GM23338 (cell line): Measurements from ENCODE around the gene OCIAD1. TPM values are rescaled to one million over a fixed set of nuclear protein-coding genes. Genes with fewer than 3 reads are reported as not detected.

Experiments
- ATAC-seq: fragments of 200-7000 bp; cut with Tn5 transposase; 3 replicates; pipeline ENCODE4 v1.9.1; 2020
- DNase-seq: peaks from one replicate; pipeline ENCODE4 v3.0.0-alpha.2; 2015; ENCODE audit warnings: low spot score
- H2AFZ ChIP-seq: fragments of 200-600 bp; sonication (generic); 2 replicates; pipeline ENCODE4 v1.8.0; 2016; ENCODE audit warnings: antibody characterized with exemption, mild to moderate bottlenecking, moderate library complexity
- H3F3A ChIP-seq: fragments of 200-600 bp; sonication (generic); replicated peaks from 2 replicates; pipeline ENCODE4 v1.8.0; 2017; ENCODE audit warnings: antibody characterized with exemption, mixed run types, low read depth
- H3K27ac ChIP-seq: fragments of 200-600 bp; sonication (generic); 2 replicates; pipeline ENCODE4 v1.6.1; 2016; ENCODE audit warnings: low read depth
- H3K27me3 ChIP-seq: fragments of 200-600 bp; sonication (generic); 2 replicates; pipeline ENCODE4 v1.8.0; 2016; ENCODE audit warnings: mild to moderate bottlenecking, mixed run types, moderate library complexity; ENCODE audit not compliant: insufficient read depth
- H3K36me3 ChIP-seq: fragments of 200-600 bp; sonication (generic); 2 replicates; pipeline ENCODE4 v1.8.0; 2016; ENCODE audit warnings: mild to moderate bottlenecking; ENCODE audit not compliant: insufficient read depth
- H3K4me1 ChIP-seq: fragments of 200-600 bp; sonication (generic); 2 replicates; pipeline ENCODE4 v1.8.0; 2016; ENCODE audit warnings: mild to moderate bottlenecking, moderate library complexity; ENCODE audit not compliant: insufficient read depth
- H3K4me2 ChIP-seq: fragments of 200-600 bp; sonication (generic); 2 replicates; pipeline ENCODE4 v1.7.1; 2017; ENCODE audit warnings: mixed run types
- H3K4me3 ChIP-seq: fragments of 200-600 bp; sonication (generic); 2 replicates; pipeline ENCODE4 v1.6.1; 2016; ENCODE audit warnings: mixed run types
- H3K79me2 ChIP-seq: fragments of 200-600 bp; sonication (generic); replicated peaks from 2 replicates; pipeline ENCODE4 v1.8.0; 2017; ENCODE audit warnings: mild to moderate bottlenecking; ENCODE audit not compliant: insufficient read depth
- H3K9me2 ChIP-seq: fragments of 200-600 bp; sonication (generic); 2 replicates; pipeline ENCODE4 v1.8.0; 2017; ENCODE audit not compliant: insufficient read depth
- H4K20me1 ChIP-seq: fragments of 200-600 bp; sonication (generic); replicated peaks from 2 replicates; pipeline ENCODE4 v1.8.0; 2017; ENCODE audit warnings: mild to moderate bottlenecking; ENCODE audit not compliant: insufficient read depth
- H3K27ac Mint-ChIP-seq: 2 replicates; pipeline ENCODE4 v1.8.0; 2020; ENCODE audit warnings: inconsistent platforms, mild to moderate bottlenecking, moderate library complexity, mixed read lengths
- H3K27me3 Mint-ChIP-seq: 3 replicates; pipeline ENCODE4 v1.8.0; 2022; ENCODE audit warnings: low read depth, mild to moderate bottlenecking, moderate library complexity, mixed read lengths, inconsistent platforms; ENCODE audit not compliant: insufficient read depth, poor library complexity
- H3K36me3 Mint-ChIP-seq: 3 replicates; pipeline ENCODE4 v1.8.0; 2021; ENCODE audit warnings: low read depth, mild to moderate bottlenecking, inconsistent platforms, moderate library complexity, mixed read lengths
- H3K4me1 Mint-ChIP-seq: 3 replicates; pipeline ENCODE4 v1.8.0; 2020; ENCODE audit warnings: mild to moderate bottlenecking, inconsistent platforms, mixed read lengths
- H3K4me3 Mint-ChIP-seq: 3 replicates; pipeline ENCODE4 v1.8.0; 2021; ENCODE audit warnings: moderate library complexity, mild to moderate bottlenecking, inconsistent platforms, mixed read lengths
- H3K9me3 Mint-ChIP-seq: 3 replicates; pipeline ENCODE4 v1.8.0; 2020; ENCODE audit warnings: moderate library complexity, mild to moderate bottlenecking, inconsistent platforms, mixed read lengths
- CREB1 ChIP-seq: fragments of 250-450 bp; sonication (Bioruptor Pico); IDR thresholded peaks from 2 replicates; pipeline ENCODE4 v1.5.0; 2020; ENCODE audit warnings: low read depth, mild to moderate bottlenecking, moderate library complexity
- CTCF ChIP-seq, 2 experiments: fragments of 200-600 bp in 1 of 2; sonication (generic) in 1 of 2; conservative IDR thresholded peaks; 2 replicates each; pipeline versions ENCODE4 v1.5.1 to v1.6.1; 2016 to 2017; ENCODE audit warnings: antibody characterized with exemption in 2 of 2, low read depth in 2 of 2, mild to moderate bottlenecking in 2 of 2, moderate library complexity in 1 of 2
- ETS1 ChIP-seq: IDR thresholded peaks from 2 replicates; pipeline ENCODE4 v1.6.1; 2016; ENCODE audit warnings: antibody characterized with exemption
- EZH2 ChIP-seq: fragments of 200-600 bp; sonication (generic); IDR thresholded peaks from one replicate; pipeline ENCODE4 v1.8.0; 2017; ENCODE audit warnings: antibody characterized with exemption, mild to moderate bottlenecking, low read depth; ENCODE audit not compliant: unreplicated experiment
- EZH2phosphoT487 ChIP-seq: fragments of 200-600 bp; sonication (generic); IDR thresholded peaks from one replicate; pipeline ENCODE4 v1.8.1; 2018; ENCODE audit warnings: antibody characterized with exemption; ENCODE audit not compliant: unreplicated experiment
- JUNB ChIP-seq: IDR thresholded peaks from one replicate; pipeline ENCODE4 v1.6.1; 2016; ENCODE audit warnings: antibody characterized with exemption; ENCODE audit not compliant: unreplicated experiment
- NANOG ChIP-seq: IDR thresholded peaks from 2 replicates; pipeline ENCODE4 v1.6.1; 2016; ENCODE audit warnings: antibody characterized with exemption, borderline replicate concordance
- POLR2AphosphoS5 ChIP-seq: IDR thresholded peaks from 2 replicates; pipeline ENCODE4 v1.6.1; 2016; ENCODE audit warnings: antibody characterized with exemption, low read depth
- REST ChIP-seq: IDR thresholded peaks from one replicate; pipeline ENCODE4 v1.6.1; 2018; ENCODE audit warnings: antibody characterized with exemption; ENCODE audit not compliant: unreplicated experiment
- STAT1 ChIP-seq: IDR thresholded peaks from one replicate; pipeline ENCODE4 v1.6.1; 2016; ENCODE audit warnings: antibody characterized with exemption; ENCODE audit not compliant: unreplicated experiment
- ZNF114 ChIP-seq: fragments of 250-450 bp; sonication (Bioruptor Pico); IDR thresholded peaks from 2 replicates; pipeline ENCODE4 v1.5.0; 2020; ENCODE audit warnings: mild to moderate bottlenecking, moderate library complexity
- ZNF331 ChIP-seq: fragments of 250-450 bp; sonication (Bioruptor Pico); IDR thresholded peaks from 2 replicates; pipeline ENCODE4 v1.5.0; 2020; ENCODE audit warnings: low read depth, mild to moderate bottlenecking, moderate library complexity
- polyA plus RNA-seq: library from polyadenylated mRNA; unstranded; fragments of >200 nt; fragmentation: Nextera tagmentation; extraction: Ambion mirVana; gene quantifications from 2 replicates; pipeline ENCODE4 v1.2.1, GENCODE V29; 2016
- total RNA-seq: library from RNA; depleted of rRNA; stranded (reverse); fragments of >200 nt; shearing (Covaris generic); gene quantifications from 2 replicates; pipeline ENCODE4 v1.2.3, GENCODE V29; 2014
- TF ChIP-seq, protein P1 (sequence below): fragments of 250-450 bp; sonication (Bioruptor Pico); IDR thresholded peaks from 2 replicates; pipeline ENCODE4 v1.5.0; 2020; ENCODE audit warnings: mild to moderate bottlenecking, moderate library complexity

OCIAD1 gene
- total and polyA plus RNA-seq, 2 experiments from 2014 or later: 125 to 190 TPM

- no peak overlapping the region for H3K4me3 Mint-ChIP-seq
- Histone ChIP-seq H2AFZ (no peak overlapping the region), H3K4me3 (no peak overlapping the region), H3K27me3 (no peaks in the 10 kb centered on the region), H3K79me2 (peaks cover 19% of the 10 kb centered on the region), H3K36me3 (peaks cover 6% of the 10 kb centered on the region; the same call in 1 of the 2 replicates), H3K4me1 (peaks cover 12% of the 10 kb centered on the region), H3K4me2 (no peak overlapping the region), H3K9me2 (peaks cover 8% of the 10 kb centered on the region; the same call in 1 of the 2 replicates), H3F3A (no peaks in the 10 kb centered on the region), H3K27ac (no peak overlapping the region), H4K20me1 (no peaks in the 10 kb centered on the region; the same call in 1 of the 2 replicates)
- TF ChIP-seq, protein P1, sequence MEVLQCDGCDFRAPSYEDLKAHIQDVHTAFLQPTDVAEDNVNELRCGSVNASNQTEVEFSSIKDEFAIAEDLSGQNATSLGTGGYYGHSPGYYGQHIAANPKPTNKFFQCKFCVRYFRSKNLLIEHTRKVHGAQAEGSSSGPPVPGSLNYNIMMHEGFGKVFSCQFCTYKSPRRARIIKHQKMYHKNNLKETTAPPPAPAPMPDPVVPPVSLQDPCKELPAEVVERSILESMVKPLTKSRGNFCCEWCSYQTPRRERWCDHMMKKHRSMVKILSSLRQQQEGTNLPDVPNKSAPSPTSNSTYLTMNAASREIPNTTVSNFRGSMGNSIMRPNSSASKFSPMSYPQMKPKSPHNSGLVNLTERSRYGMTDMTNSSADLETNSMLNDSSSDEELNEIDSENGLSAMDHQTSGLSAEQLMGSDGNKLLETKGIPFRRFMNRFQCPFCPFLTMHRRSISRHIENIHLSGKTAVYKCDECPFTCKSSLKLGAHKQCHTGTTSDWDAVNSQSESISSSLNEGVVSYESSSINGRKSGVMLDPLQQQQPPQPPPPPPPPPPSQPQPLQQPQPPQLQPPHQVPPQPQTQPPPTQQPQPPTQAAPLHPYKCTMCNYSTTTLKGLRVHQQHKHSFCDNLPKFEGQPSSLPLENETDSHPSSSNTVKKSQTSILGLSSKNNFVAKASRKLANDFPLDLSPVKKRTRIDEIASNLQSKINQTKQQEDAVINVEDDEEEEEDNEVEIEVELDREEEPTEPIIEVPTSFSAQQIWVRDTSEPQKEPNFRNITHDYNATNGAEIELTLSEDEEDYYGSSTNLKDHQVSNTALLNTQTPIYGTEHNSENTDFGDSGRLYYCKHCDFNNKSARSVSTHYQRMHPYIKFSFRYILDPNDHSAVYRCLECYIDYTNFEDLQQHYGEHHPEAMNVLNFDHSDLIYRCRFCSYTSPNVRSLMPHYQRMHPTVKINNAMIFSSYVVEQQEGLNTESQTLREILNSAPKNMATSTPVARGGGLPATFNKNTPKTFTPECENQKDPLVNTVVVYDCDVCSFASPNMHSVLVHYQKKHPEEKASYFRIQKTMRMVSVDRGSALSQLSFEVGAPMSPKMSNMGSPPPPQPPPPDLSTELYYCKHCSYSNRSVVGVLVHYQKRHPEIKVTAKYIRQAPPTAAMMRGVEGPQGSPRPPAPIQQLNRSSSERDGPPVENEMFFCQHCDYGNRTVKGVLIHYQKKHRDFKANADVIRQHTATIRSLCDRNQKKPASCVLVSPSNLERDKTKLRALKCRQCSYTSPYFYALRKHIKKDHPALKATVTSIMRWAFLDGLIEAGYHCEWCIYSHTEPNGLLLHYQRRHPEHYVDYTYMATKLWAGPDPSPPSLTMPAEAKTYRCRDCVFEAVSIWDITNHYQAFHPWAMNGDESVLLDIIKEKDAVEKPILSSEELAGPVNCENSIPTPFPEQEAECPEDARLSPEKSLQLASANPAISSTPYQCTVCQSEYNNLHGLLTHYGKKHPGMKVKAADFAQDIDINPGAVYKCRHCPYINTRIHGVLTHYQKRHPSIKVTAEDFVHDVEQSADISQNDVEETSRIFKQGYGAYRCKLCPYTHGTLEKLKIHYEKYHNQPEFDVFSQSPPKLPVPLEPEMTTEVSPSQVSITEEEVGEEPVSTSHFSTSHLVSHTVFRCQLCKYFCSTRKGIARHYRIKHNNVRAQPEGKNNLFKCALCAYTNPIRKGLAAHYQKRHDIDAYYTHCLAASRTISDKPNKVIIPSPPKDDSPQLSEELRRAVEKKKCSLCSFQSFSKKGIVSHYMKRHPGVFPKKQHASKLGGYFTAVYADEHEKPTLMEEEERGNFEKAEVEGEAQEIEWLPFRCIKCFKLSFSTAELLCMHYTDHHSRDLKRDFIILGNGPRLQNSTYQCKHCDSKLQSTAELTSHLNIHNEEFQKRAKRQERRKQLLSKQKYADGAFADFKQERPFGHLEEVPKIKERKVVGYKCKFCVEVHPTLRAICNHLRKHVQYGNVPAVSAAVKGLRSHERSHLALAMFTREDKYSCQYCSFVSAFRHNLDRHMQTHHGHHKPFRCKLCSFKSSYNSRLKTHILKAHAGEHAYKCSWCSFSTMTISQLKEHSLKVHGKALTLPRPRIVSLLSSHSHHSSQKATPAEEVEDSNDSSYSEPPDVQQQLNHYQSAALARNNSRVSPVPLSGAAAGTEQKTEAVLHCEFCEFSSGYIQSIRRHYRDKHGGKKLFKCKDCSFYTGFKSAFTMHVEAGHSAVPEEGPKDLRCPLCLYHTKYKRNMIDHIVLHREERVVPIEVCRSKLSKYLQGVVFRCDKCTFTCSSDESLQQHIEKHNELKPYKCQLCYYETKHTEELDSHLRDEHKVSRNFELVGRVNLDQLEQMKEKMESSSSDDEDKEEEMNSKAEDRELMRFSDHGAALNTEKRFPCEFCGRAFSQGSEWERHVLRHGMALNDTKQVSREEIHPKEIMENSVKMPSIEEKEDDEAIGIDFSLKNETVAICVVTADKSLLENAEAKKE (CRISPR knock-in tag): no peak
- TF ChIP-seq STAT1 (no peak), EZH2 (no peak), JUNB (no peak), EZH2phosphoT487 (no peak), ZNF114 (CRISPR knock-in tag) (no peak), CREB1 (CRISPR knock-in tag) (no peak), POLR2AphosphoS5 (no peak), ZNF331 (no peak), ETS1 (no peak), CTCF (conservative IDR thresholded peaks at IDR 0.05; ENCODE audit: low read depth in 2 of 2) (no peak), NANOG (no peak), REST (no peak)
- H3K27me3 Mint-ChIP-seq: peaks cover 11% of the 10 kb centered on the region
- no peak overlapping the region for H3K27ac Mint-ChIP-seq
- H3K9me3 Mint-ChIP-seq: peaks cover 4% of the 10 kb centered on the region; the same call in 1 of the 3 replicates
- ATAC-seq (no peak), DNase-seq (no peak)
- peaks cover 9% of the 10 kb centered on the region for H3K36me3 Mint-ChIP-seq
- peaks cover 20% of the 10 kb centered on the region for H3K4me1 Mint-ChIP-seq
Measured at GRCh38 chr4:48907706-48908477, 77.0 kb downstream of the OCIAD1 start.
